Activated naive CD4-positive, alpha-beta T cell treated with anti-CD3 and anti-CD28 coated beads, Interleukin-2, amount 50 U/mL, for 24 hours (primary cell): ENCODE data around the gene WNT2B.

ENCODE experiments used
- H3K27ac Mint-ChIP-seq: one replicate; pipeline ENCODE4 v1.8.0; 2021; ENCODE audit warnings: mild to moderate bottlenecking, mixed read lengths
- H3K27me3 Mint-ChIP-seq: one replicate; pipeline ENCODE4 v1.8.0; 2021; ENCODE audit warnings: mixed read lengths
- H3K36me3 Mint-ChIP-seq: one replicate; pipeline ENCODE4 v1.8.0; 2021; ENCODE audit warnings: mixed read lengths
- H3K4me1 Mint-ChIP-seq: one replicate; pipeline ENCODE4 v1.8.0; 2021; ENCODE audit warnings: mixed read lengths
- H3K4me3 Mint-ChIP-seq: one replicate; pipeline ENCODE4 v1.8.0; 2021; ENCODE audit warnings: mild to moderate bottlenecking, mixed read lengths
- H3K9me3 Mint-ChIP-seq: one replicate; pipeline ENCODE4 v1.8.0; 2021; ENCODE audit warnings: mixed read lengths

Gene WNT2B

DNA sequence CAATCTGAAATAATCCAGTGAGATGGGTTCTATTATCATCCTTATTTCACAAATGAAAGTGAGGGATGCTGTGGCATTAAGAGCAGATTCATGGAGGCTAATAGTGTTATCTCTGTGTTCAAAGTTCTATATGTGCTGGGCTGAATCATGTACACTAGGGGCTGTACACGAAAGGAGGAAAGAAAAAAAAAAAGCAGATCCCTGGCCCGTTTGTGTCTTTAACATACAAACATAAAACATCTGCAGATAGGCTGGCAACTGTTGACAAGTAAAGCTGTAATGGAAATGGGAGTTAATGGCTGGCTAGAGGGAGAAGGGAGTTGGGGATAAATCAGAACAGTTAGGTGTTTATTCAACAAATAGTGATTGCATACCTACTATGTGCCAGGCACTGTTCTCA lies 3.1 kb downstream of the WNT2B start:
- Mint-ChIP-seq H3K27ac (no peak overlapping the region), H3K4me1 (peaks cover 16% of the 10 kb centered on the region), H3K27me3 (peaks cover 4% of the 10 kb centered on the region), H3K4me3 (no peak overlapping the region), H3K9me3 (no peaks in the 10 kb centered on the region), H3K36me3 (no peaks in the 10 kb centered on the region)

DNA sequence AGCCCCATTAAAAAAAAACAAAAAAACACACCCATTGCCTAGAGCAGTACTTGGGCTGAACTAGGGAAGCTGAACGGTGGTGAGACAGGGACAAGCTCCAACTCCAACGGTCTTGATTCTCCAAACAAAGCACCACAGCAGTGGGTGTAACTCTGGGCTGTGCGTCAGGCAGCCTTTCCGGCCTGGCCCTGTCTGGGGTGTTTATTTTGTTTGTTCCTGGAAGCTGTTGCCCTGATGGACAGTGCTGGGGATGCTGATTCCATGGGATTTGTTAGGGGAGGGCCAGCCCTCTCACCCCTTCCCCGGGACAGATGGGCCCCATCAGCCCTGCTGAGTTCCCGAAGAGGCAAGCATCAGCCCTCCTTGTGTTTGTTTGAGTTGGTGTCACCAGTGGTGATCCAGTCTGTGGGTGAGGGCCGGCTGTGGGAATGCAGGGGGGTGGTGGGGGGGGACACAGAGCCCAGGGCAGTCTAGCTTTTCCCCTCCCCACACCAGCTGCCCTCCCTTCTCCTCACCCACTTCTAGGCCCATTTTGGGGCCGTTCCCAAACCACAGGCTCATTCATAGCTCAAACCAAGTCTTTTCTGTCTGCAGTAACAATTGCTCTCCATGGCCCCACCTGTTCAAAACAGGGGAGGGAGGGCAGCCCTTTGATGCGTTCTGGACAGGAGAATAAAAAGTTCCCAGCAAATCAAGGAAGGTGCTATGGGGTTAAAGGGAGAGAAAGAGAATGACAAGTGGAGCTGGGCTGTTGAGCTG lies 4.5 kb downstream of the WNT2B start:
- peaks cover 2% of the 10 kb centered on the region for H3K4me1 Mint-ChIP-seq
- no peaks in the 10 kb centered on the region for H3K36me3 Mint-ChIP-seq
- no peak overlapping the region for H3K4me3 Mint-ChIP-seq
- no peaks in the 10 kb centered on the region for H3K27me3 Mint-ChIP-seq
- H3K27ac Mint-ChIP-seq, result no peak overlapping the region
- no peaks in the 10 kb centered on the region for H3K9me3 Mint-ChIP-seq

DNA sequence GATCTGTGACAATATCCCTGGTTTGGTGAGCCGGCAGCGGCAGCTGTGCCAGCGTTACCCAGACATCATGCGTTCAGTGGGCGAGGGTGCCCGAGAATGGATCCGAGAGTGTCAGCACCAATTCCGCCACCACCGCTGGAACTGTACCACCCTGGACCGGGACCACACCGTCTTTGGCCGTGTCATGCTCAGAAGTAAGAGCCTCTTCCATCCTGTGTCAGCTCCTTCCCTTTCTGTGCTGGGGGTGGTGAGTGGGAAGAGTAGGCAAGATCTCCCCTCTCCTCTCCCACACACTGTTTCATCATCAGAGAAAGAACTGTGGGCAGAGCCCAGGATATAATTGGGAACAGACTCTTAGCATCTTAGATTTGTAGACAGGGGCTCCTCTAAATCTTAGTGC lies 6.1 kb downstream of the WNT2B start:
- Mint-ChIP-seq H3K36me3 (no peaks in the 10 kb centered on the region), H3K27me3 (no peaks in the 10 kb centered on the region), H3K9me3 (no peaks in the 10 kb centered on the region), H3K27ac (no peak overlapping the region), H3K4me1 (no peaks in the 10 kb centered on the region), H3K4me3 (no peak overlapping the region)

DNA sequence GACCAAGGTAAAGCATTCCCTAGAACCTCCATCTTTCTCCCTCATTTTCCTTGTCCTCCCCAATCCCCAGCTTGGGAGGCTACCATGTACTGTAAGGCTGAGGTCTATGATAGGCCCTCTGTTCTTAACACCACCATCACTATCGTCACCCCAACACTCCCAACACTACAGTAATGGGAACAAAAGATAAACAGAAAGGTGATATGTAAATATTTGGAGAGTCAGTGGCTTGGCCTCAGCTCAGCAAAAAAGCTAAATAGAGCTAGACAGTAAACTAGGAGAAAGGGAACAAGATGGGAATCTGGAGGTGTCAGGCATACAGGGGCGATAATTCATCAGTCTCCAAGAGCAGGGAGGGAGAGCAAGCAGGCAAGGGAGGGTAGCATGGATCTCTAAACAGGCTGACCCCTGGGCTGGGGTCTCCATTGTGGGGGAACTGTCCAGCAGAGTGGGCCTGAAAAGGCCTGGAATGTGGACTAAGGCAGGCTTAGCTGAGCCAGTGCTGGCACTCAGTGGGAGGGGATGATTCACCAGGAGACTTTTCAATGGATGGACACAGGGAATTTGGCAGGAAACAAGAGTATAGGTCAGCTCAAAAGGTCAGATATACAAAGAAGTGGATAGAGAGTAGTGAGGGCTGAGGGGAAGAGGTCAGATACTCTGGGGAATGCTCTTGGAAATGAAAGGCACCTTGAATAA lies 6.7 kb downstream of the WNT2B start:
- Mint-ChIP-seq H3K4me3 (no peak overlapping the region), H3K27me3 (no peaks in the 10 kb centered on the region), H3K27ac (no peak overlapping the region), H3K36me3 (no peaks in the 10 kb centered on the region), H3K9me3 (no peaks in the 10 kb centered on the region), H3K4me1 (no peaks in the 10 kb centered on the region)

DNA sequence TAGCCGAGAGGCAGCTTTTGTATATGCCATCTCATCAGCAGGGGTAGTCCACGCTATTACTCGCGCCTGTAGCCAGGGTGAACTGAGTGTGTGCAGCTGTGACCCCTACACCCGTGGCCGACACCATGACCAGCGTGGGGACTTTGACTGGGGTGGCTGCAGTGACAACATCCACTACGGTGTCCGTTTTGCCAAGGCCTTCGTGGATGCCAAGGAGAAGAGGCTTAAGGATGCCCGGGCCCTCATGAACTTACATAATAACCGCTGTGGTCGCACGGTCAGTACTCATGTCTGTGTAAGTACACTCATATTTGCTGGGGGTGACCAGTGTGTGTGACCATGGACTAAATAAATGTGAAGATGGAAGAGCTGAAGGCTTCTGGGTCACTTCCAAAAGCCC lies 7.4 kb downstream of the WNT2B start:
- H3K27ac Mint-ChIP-seq, result no peak overlapping the region
- no peaks in the 10 kb centered on the region for H3K4me1 Mint-ChIP-seq
- H3K36me3 Mint-ChIP-seq, result no peaks in the 10 kb centered on the region
- H3K4me3 Mint-ChIP-seq, result no peak overlapping the region
- no peaks in the 10 kb centered on the region for H3K27me3 Mint-ChIP-seq
- H3K9me3 Mint-ChIP-seq, result no peaks in the 10 kb centered on the region

DNA sequence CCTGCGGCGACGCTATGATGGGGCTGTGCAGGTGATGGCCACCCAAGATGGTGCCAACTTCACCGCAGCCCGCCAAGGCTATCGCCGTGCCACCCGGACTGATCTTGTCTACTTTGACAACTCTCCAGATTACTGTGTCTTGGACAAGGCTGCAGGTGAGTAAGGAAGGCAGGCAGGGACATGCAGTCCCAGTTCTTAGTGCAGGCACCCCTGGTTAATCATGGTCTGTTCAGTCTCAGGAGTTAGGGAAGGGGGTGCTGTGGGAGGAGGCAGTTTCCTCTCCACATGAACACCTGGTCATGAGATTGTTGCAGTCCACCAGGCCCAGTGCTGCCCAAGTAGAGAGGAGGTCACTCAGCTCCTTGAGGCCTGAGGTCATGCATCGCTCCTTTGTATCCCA lies 8.5 kb downstream of the WNT2B start:
- H3K4me1 Mint-ChIP-seq, result no peaks in the 10 kb centered on the region
- no peak overlapping the region for H3K27ac Mint-ChIP-seq
- no peaks in the 10 kb centered on the region for H3K9me3 Mint-ChIP-seq
- H3K4me3 Mint-ChIP-seq, result no peak overlapping the region
- no peaks in the 10 kb centered on the region for H3K27me3 Mint-ChIP-seq
- H3K36me3 Mint-ChIP-seq, result no peaks in the 10 kb centered on the region

DNA sequence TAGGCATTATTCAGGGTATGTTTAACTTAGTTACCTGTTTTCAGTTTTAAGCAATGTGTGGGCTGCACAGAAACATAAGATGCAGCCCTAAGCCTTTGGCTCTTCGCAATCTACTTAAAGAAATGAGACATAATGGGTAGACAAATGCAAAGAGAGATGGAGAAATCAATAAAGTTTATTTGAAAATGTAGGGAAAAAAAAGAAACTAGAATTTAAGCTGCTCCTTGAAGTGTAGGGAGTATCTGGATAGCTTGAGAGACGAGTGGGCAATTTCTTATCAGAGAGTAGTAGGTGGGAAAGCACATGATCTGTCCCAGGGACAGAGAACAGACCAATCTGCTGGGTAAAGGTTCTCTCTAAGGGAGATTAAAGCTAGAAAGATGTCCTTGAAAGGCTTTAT lies 8.9 kb downstream of the WNT2B start:
- H3K27me3 Mint-ChIP-seq, result no peaks in the 10 kb centered on the region
- H3K36me3 Mint-ChIP-seq, result peaks cover 3% of the 10 kb centered on the region
- H3K27ac Mint-ChIP-seq, result no peak overlapping the region
- no peak overlapping the region for H3K4me3 Mint-ChIP-seq
- no peaks in the 10 kb centered on the region for H3K4me1 Mint-ChIP-seq
- no peaks in the 10 kb centered on the region for H3K9me3 Mint-ChIP-seq

DNA sequence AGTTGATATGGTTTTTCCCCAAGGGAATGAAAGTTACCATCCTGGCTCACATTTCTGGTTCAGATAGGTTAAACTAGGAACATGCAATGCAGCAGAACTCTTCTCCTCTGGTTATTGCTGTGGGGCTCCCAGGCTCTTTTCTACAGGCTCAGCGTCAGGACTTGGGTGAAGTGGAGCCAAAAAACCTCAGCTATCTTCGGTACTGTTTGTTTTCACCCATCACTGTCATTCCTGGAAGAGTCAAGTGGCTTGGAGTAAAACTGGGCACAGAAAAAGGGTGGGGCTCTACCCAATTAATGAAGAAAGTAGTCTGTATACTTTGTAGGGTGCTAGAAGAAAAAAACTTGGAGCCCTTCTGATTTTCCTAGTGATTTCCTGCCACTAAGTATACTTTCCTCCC lies 9.4 kb downstream of the WNT2B start:
- Mint-ChIP-seq H3K36me3 (peaks cover 3% of the 10 kb centered on the region), H3K4me1 (no peaks in the 10 kb centered on the region), H3K27me3 (no peaks in the 10 kb centered on the region), H3K27ac (no peak overlapping the region), H3K4me3 (no peak overlapping the region), H3K9me3 (no peaks in the 10 kb centered on the region)

DNA sequence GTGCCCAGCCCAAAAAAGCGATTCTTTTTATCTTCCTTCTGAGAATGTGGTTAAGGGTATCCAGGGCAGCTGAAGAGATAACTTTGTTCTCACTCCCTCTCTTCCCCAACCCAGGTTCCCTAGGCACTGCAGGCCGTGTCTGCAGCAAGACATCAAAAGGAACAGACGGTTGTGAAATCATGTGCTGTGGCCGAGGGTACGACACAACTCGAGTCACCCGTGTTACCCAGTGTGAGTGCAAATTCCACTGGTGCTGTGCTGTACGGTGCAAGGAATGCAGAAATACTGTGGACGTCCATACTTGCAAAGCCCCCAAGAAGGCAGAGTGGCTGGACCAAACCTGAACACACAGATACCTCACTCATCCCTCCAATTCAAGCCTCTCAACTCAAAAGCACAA lies 11.4 kb downstream of the WNT2B start:
- Mint-ChIP-seq H3K4me3 (no peak overlapping the region), H3K4me1 (no peaks in the 10 kb centered on the region), H3K27ac (no peak overlapping the region), H3K9me3 (no peaks in the 10 kb centered on the region), H3K27me3 (no peaks in the 10 kb centered on the region), H3K36me3 (peaks cover 6% of the 10 kb centered on the region)

DNA sequence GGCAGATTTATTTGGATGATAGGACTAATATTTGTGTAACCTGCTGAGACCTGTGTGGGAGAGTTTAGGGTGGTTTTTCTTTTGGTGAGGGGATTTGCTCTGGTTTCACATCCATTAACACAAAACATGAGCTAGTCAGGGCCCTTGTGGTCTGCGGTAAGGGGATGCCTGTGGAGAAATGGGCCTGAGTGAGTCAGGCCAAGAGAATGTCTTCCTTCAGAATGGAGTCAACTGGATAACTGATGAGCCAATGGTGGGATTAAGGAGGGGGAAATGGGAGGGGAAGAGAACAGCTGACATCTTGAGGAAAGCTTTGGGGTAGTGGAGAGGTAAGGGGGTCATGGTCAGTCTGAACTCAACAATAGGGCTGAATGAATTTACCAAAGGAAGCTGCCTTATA lies 13.9 kb downstream of the WNT2B start:
- H3K4me3 Mint-ChIP-seq, result no peak overlapping the region
- H3K27ac Mint-ChIP-seq, result no peak overlapping the region
- H3K4me1 Mint-ChIP-seq, result no peaks in the 10 kb centered on the region
- no peaks in the 10 kb centered on the region for H3K9me3 Mint-ChIP-seq
- no peaks in the 10 kb centered on the region for H3K27me3 Mint-ChIP-seq
- H3K36me3 Mint-ChIP-seq, result peaks cover 13% of the 10 kb centered on the region

DNA sequence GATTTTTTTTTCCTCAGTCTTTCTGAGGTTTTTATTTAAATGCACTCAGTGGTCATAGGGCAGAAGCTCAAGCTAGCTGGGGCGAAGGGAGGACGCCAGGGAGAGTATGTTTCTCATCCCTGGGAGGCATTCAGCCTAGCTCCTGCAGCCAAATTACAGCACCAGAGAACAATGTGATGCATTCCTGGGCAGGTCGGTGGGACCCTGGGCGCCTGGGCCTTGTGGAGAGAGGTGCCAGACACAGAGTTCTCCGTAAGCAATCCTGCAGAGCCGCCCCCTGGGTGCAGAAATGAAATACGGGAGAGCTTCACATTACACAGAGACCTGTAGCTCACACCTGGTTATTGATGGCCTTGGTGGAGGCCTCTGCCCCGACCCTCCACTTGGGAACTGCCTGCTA lies 15.5 kb downstream of the WNT2B start:
- Mint-ChIP-seq H3K36me3 (peaks cover 16% of the 10 kb centered on the region), H3K4me3 (no peak overlapping the region), H3K27me3 (no peaks in the 10 kb centered on the region), H3K27ac (no peak overlapping the region), H3K4me1 (no peaks in the 10 kb centered on the region), H3K9me3 (no peaks in the 10 kb centered on the region)

DNA sequence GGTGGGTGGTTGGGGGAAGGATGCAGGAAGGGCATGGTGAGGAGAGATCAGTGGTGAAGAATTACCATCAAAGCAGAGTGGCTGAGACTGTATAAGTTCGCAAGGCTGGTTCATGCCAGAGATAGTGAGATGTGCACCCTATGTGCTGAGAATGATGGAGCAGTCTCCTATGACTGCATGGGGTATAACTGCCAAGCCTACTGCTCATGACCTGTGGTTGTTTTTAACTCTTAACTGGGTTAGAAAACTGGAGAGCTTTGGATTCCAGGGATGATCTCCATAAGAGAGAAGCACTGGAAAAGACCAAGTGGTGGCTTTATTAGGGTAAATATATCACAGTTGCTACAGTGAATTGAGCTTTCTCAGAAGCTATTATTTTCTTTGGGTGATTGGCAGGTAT lies 16.2 kb downstream of the WNT2B start:
- Mint-ChIP-seq H3K36me3 (peaks cover 16% of the 10 kb centered on the region), H3K4me3 (no peak overlapping the region), H3K27ac (no peak overlapping the region), H3K4me1 (no peaks in the 10 kb centered on the region), H3K9me3 (no peaks in the 10 kb centered on the region), H3K27me3 (no peaks in the 10 kb centered on the region)

DNA sequence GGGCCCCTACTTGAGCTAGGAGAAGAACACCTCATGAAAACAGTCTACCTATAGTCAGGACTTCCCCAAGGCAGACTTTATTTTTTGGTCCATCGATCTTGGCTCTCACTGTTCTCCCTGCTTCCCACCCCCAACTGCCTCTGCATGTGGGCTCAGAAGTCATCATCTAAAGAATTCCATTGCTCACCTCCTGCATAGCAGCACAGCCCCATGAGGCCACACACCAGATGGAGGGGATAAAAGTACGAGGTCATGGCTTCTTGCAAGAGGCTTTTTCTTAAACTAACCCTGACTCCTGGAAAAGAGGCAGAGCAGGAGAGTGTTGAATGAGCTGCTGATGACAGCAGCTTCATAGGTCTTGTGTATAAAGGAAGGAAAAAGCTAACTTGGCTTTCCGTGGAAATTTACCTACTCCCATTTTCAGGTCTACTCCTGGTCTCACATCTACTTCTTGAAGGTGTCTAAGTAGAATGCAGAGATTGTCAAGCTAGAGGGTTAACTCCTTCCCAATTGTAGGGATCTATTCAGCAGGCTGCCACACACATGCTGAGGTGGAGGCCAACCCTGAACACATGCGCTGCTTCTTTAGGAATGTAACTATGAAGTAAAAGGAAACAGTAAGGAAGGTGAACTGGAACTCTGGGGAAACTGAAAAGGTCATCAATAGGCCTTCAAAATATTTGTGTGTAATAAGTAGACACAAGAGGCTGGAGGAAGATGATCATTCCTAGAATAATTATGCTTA lies 18.7 kb downstream of the WNT2B start:
- H3K9me3 Mint-ChIP-seq, result no peaks in the 10 kb centered on the region
- peaks cover 14% of the 10 kb centered on the region for H3K36me3 Mint-ChIP-seq
- H3K4me1 Mint-ChIP-seq, result no peaks in the 10 kb centered on the region
- no peak overlapping the region for H3K4me3 Mint-ChIP-seq
- H3K27me3 Mint-ChIP-seq, result no peaks in the 10 kb centered on the region
- no peak overlapping the region for H3K27ac Mint-ChIP-seq

DNA sequence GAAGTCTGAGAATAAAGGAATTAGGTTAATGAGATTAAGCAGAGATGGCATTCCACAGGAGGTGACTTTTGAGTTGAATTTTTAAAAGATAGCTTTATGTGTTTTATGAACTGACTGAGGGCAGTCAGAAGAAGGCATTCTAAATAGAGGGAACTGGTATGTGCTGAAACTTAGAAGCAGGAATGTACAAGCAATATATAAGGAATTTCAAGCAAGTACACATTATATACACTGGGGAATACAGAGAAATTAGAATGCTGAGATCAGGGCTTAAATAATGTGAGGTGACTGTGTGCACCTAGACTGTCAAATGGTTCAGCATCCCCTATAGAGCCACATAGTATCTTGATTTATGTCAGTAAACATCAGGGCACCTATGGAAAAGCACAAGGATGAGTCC lies 19.3 kb downstream of the WNT2B start:
- H3K4me3 Mint-ChIP-seq, result no peak overlapping the region
- H3K9me3 Mint-ChIP-seq, result no peaks in the 10 kb centered on the region
- H3K36me3 Mint-ChIP-seq, result peaks cover 14% of the 10 kb centered on the region
- H3K4me1 Mint-ChIP-seq, result no peaks in the 10 kb centered on the region
- H3K27me3 Mint-ChIP-seq, result no peaks in the 10 kb centered on the region
- no peak overlapping the region for H3K27ac Mint-ChIP-seq

DNA sequence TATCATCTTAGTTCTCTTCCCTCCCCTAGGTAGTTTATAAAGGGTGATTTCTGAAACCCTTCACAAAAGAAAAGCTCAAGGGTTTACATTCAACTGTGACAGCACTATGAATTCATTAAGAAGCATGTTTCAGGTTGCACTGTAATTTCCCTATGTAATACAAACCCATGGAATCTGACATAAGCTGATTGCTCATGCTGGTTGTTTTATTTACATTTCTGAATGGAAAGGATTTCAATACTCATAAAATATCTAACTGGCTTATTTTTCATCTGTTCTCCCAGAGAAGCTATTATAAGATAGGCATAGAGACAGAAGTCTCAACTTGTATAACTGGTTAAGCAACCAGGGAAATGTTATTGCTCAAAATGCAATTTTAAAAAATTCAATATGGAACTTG lies 20.5 kb downstream of the WNT2B start:
- peaks cover 16% of the 10 kb centered on the region for H3K36me3 Mint-ChIP-seq
- no peaks in the 10 kb centered on the region for H3K9me3 Mint-ChIP-seq
- no peaks in the 10 kb centered on the region for H3K27me3 Mint-ChIP-seq
- no peak overlapping the region for H3K4me3 Mint-ChIP-seq
- no peaks in the 10 kb centered on the region for H3K4me1 Mint-ChIP-seq
- H3K27ac Mint-ChIP-seq, result no peak overlapping the region

DNA sequence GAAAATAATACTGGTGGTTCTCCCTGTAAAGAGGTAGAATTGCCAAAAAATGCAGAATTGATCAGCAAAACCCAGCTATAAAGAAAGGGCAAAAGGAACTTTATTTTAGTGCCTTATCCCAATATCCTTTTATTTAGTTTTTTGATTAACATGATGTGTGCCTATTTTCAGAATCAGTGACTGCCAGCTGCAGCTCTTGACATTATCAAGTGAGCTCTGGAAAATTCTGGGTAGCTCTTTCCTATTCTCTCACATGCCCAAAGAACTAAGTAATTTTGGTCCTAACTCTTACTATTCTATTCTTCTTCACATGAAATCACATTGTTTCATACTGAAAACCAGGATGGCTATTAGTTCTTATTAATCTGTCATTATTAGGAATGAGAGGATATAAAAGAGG lies 22.1 kb downstream of the WNT2B start:
- Mint-ChIP-seq H3K36me3 (peaks cover 17% of the 10 kb centered on the region), H3K9me3 (no peaks in the 10 kb centered on the region), H3K27ac (no peak overlapping the region), H3K4me3 (no peak overlapping the region), H3K4me1 (no peaks in the 10 kb centered on the region), H3K27me3 (no peaks in the 10 kb centered on the region)
